ENCODE measurements around the gene GALNT9. TPM values are rescaled to one million over a fixed set of nuclear protein-coding genes. Genes with fewer than 3 reads are reported as not detected.

Gene GALNT9
- total and polyA plus RNA-seq, 2 donors (not counting 1 experiment from before 2014, with no cell fraction given): 0.71 to 2.4 TPM

DNA sequence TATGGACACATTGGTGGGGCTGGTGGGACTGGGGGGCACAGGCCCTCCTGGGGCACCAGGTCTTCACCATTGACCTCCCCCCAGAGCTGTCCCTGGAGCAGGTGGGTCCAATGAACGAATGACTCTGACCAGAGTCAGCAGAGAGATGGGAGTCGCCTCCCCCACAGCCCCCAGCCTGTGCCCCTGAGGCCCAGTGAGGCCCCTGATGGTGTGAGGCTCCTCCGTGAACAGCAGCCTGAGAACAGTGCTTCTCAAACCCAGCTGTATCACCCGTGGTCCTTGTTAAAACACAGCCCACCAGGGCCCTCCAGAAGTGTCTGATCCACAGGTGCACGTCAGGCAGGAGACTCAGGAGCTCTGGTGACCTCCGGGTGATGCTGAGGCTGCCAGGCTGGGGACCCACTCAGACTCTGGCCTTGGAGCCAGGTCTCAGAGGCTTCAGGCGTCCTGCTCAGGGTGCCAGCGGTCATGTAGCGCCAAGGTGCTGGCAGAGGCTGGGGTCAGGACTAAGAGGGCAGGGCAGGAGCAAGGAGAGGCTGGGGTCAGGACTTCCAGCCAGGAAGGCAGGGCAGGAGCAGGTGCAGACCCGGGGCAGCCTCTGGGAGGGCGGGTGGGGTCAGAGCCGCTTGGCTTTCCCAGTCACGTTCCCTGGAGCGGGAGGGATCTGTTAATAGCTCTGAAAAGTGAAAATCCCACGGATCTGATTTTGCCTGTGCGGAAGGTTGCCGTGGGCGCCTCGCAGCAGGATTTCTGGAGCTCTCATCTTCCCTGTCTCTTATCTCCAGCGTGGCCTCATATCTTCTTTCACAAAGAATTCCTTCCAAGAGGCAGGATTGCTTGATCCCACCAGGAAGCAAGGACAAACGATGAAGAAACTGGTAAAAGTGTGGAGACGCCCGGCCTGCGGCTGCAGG lies 35.0 kb downstream of the GALNT9 start:
- POLR2A ChIA-PET: no interaction called here
- CTCF ChIA-PET: no interaction called here

More for the DNA sequence above, 35.0 kb downstream of the GALNT9 start:
- Histone ChIP-seq H3K9ac (ENCODE audit: low read length) (no peak overlapping the region), H3K4me2 (replicated peaks; ENCODE audit: low read depth, low read length, poor library complexity, severe bottlenecking) (no peak overlapping the region), H3K4me1 (ENCODE audit: control insufficient read depth in 2 of 2, insufficient read depth in 2 of 2, low read length in 2 of 2) (no peaks in the 10 kb centered on the region), H3K27me3 (replicated peaks in 1 of 4; ENCODE audit: control extremely low read depth in 1 of 4, control insufficient read depth in 3 of 4, insufficient read depth in 4 of 4, low read length in 3 of 4) (peaks cover 0 to 22% (median 2%) of the 10 kb centered on the region in 4 experiments), H4K20me1 (ENCODE audit: control insufficient read depth, insufficient read depth, low read length, poor library complexity, severe bottlenecking) (no peaks in the 10 kb centered on the region), H2AFZ (ENCODE audit: insufficient read depth, low read depth, low read length, poor library complexity, severe bottlenecking) (no peak overlapping the region), H3K36me3 (replicated peaks in 1 of 2; ENCODE audit: control extremely low read depth in 1 of 2, control insufficient read depth in 1 of 2, extremely low read depth in 1 of 2, insufficient read depth in 2 of 2, low read length in 1 of 2) (no peaks in the 10 kb centered on the region), H3K79me2 (ENCODE audit: control insufficient read depth, insufficient read depth, low read length) (no peaks in the 10 kb centered on the region), H3K4me3 (ENCODE audit: control extremely low read depth in 1 of 5, extremely low read depth in 1 of 5, insufficient read depth in 1 of 5, low read depth in 2 of 5, low read length in 4 of 5) (no peak overlapping the region), H3K9me3 (ENCODE audit: control extremely low read depth in 1 of 3, control insufficient read depth in 2 of 3, insufficient read depth in 1 of 3, low read length in 2 of 3) (peaks cover 0 to 38% (median 2%) of the 10 kb centered on the region in 3 donors), H3K27ac (ENCODE audit: low read length in 2 of 2) (no peak overlapping the region)
- Mint-ChIP-seq H3K27ac (no peak overlapping the region), H3K4me1 (no peaks in the 10 kb centered on the region), H3K9me3 (ENCODE audit: insufficient read depth) (no peaks in the 10 kb centered on the region), H3K4me3 (no peak overlapping the region), H3K27me3 (no peaks in the 10 kb centered on the region)
- ATAC-seq (ENCODE audit: low read depth): no peak
- intact Hi-C loops (cut with micrococcal nuclease): no loop called here
- whole genome bisulfite sequencing (ENCODE audit: insufficient coverage): 84% methylated on average over 24 of the region's 24 CpGs
- DNase-seq: no peak
- TF ChIP-seq EZH2 (IDR thresholded peaks at IDR 0.05; ENCODE audit: borderline replicate concordance, insufficient read depth, low read depth, low read length, poor library complexity, severe bottlenecking) (no peak), CTCF (IDR thresholded peaks at IDR 0.05) (no peak)

Measured in B cell (primary cell).